Adrenal gland (tissue), 12 donors: ENCODE results near the gene CANX. TPM values are rescaled to one million over a fixed set of nuclear protein-coding genes. Genes with fewer than 3 reads are reported as not detected.

Experiments used
- DNase-seq, 7 donors: peaks; one replicate each; pipeline ENCODE4 v3.0.0-alpha.2; 2019 to 2020
- H3K27ac ChIP-seq, 5 donors: fragments of 200-600 bp; sonication (generic) in 4 of 5; 1 replicate in 3 of 5; 2 replicates in 2 of 5; pipeline versions ENCODE4 v1.5.1 to v1.8.0; 2016 to 2020; ENCODE audit warnings: mild to moderate bottlenecking in 1 of 5
- H3K27me3 ChIP-seq: fragments of 200-600 bp; 2 replicates; pipeline ENCODE4 v1.8.0; 2021
- H3K36me3 ChIP-seq, 2 donors: fragments of 200-600 bp; replicated peaks in 1 of 2; 1 replicate in 1 of 2; 2 replicates in 1 of 2; pipeline versions ENCODE4 v1.5.1 to v1.8.0; 2018 to 2022
- H3K4me1 ChIP-seq, 2 donors: fragments of 200-600 bp; replicated peaks in 1 of 2; 1 replicate in 1 of 2; 2 replicates in 1 of 2; pipeline versions ENCODE4 v1.5.1 to v1.8.0; 2018 to 2021
- H3K4me3 ChIP-seq, 4 donors: fragments of 200-600 bp; sonication (generic) in 3 of 4; one replicate each; pipeline ENCODE4 v1.5.1; 2016 to 2018
- H3K9me3 ChIP-seq, 3 donors: fragments of 200-600 bp; sonication (generic) in 1 of 3; replicated peaks in 1 of 3; 1 replicate in 2 of 3; 2 replicates in 1 of 3; pipeline versions ENCODE4 v1.5.1 to v1.8.0; 2016 to 2021
- CTCF ChIP-seq, 6 experiments: fragments of 450-650 bp in 4 of 6; fragments of 200-600 bp in 2 of 6; sonication (generic) in 1 of 6; IDR thresholded peaks; 1 replicate in 5 of 6; 2 replicates in 1 of 6; pipeline versions ENCODE4 v1.5.1 to v1.8.0; 2016 to 2021; ENCODE audit warnings: antibody characterized with exemption in 6 of 6, mild to moderate bottlenecking in 2 of 6, moderate library complexity in 1 of 6
- POLR2A ChIP-seq, 2 donors: fragments of 450-650 bp; IDR thresholded peaks; one replicate each; pipeline ENCODE4 v1.6.1; 2017; ENCODE audit warnings: antibody characterized with exemption in 2 of 2, mild to moderate bottlenecking in 2 of 2, moderate library complexity in 1 of 2
- WGBS, 4 donors: extraction: QIAGEN DNeasy Blood & Tissue Kit in 2 of 4; methylation state at CpG; one replicate each; pipeline versions ENCODE4 v1.1.5 to v1.1.7; 2013 to 2017; 5-methylcytosine and 5-hydroxymethylcytosine counted together
- intact Hi-C, 2 donors: fragments of 100-400 bp; cut with DNase I; formaldehyde crosslinking; loops; one replicate each; pipeline versions ENCODE4 v1.14.1 to v1.15.0; 2022 to 2023
- polyA plus RNA-seq, 3 donors: library from polyadenylated mRNA; stranded (reverse); fragments of 200-250 nt in 2 of 3; fragments of 350-450 nt in 1 of 3; fragmentation: Illumina TruSeq in 1 of 3; extraction: RNeasy Lipid Tissue Mini Kit (QIAGEN cat#74804) in 1 of 3; gene quantifications; one replicate each; pipeline ENCODE4 v1.2.3, GENCODE V29; 2013 to 2014
- total RNA-seq, 9 donors: library from RNA; depleted of rRNA in 4 of 9; stranded (reverse); fragments of >200 nt in 4 of 9; fragments of 120-200 nt in 1 of 9; fragmentation: NEBNext Ultra II Directional in 1 of 9; extraction: Animal tissue kit (Norgen Biotek cat#: 25700) in 1 of 9; gene quantifications; one replicate each; pipeline versions ENCODE4 v1.1.0 to v1.2.4, GENCODE V29; 2013 to 2023
- donor health status: healthy with polysubstance abuse.
- donor health status: Bipolar disorder and iron deficiency.
- donor health status: DM: yes; HTN: yes; CAD: no.
- donor health status: DM: no; HTN: no; CAD: no.
- donor health status: DM: no; HTN: no; CAD: no.
- donor health status: DM: yes; HTN: yes; CAD: no.

Gene CANX
- total and polyA plus RNA-seq, 12 donors = 80.0 to 1,022 (median 394) TPM

- H3K36me3 ChIP-seq = peaks cover 0 to 55% of the 10 kb centered on the region in 2 donors
- 76 to 100% (median 89%) methylated on average over 2 to 10 of the region's 10 CpGs for WGBS, 4 donors
These were observed 78.7 kb downstream of the CANX start for GRCh38 chr5:179777456-179777855.

GRCh38 chr5:179777909-179778308 is 79.1 kb downstream of the CANX start:
- 57 to 68% (median 61%) methylated on average over 9 of the region's 9 CpGs for WGBS, 4 donors
- no peak for TF ChIP-seq CTCF (IDR thresholded peaks at IDR 0.05)
- no peak for TF ChIP-seq POLR2A (IDR thresholded peaks at IDR 0.05)
- no peak overlapping the region for H3K4me3 ChIP-seq
- H3K27ac ChIP-seq = peak overlapping the region in 2 of 5 donors; percentile 8 to 17
- intact Hi-C loops = no loop called here
- peaks cover 0 to 50% of the 10 kb centered on the region in 2 donors for H3K36me3 ChIP-seq
- DNase-seq = peak in 1 of 7 donors; percentile 13
- no peaks in the 10 kb centered on the region for H3K9me3 ChIP-seq
- H3K4me1 ChIP-seq = peaks cover 0 to 4% of the 10 kb centered on the region in 2 donors
- H3K27me3 ChIP-seq = no peaks in the 10 kb centered on the region

More at GRCh38 chr5:179777456-179777855, 78.7 kb downstream of the CANX start:
- no peak for DNase-seq
- Histone ChIP-seq H3K4me1 (peaks cover 0 to 4% of the 10 kb centered on the region in 2 donors), H3K4me3 (no peak overlapping the region), H3K27me3 (no peaks in the 10 kb centered on the region), H3K9me3 (no peaks in the 10 kb centered on the region), H3K27ac (peak overlapping the region in 1 of 5 donors; percentile 17)
- intact Hi-C loops = no loop called here
- TF ChIP-seq CTCF (IDR thresholded peaks at IDR 0.05) (no peak), POLR2A (IDR thresholded peaks at IDR 0.05) (no peak)

DNA sequence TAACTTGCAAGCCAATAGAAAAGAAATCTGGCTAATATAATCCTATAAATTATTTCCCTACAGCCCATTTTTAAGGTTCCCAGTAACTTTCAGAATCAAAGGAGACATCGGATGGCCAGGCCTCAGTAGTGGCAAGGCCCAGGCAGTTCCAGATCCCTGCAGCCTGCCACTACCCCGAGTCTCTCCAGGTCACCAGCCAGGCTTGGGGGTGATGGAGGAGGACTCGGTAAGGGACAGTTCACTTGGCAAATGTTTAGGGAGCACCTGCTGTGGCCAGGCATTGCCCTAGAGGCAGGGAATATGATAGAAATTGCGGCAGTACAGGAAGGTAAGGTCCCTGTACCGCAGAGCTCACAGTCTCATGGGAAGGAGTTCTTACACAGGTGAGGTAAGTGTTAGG is 79.8 kb downstream of the CANX start:
- no peak for TF ChIP-seq CTCF (IDR thresholded peaks at IDR 0.05)
- TF ChIP-seq POLR2A (IDR thresholded peaks at IDR 0.05) = no peak
- 88 to 98% (median 94%) methylated on average over 5 of the region's 5 CpGs for WGBS, 4 donors
- DNase-seq = no peak
- Histone ChIP-seq H3K27ac (no peak overlapping the region), H3K27me3 (no peaks in the 10 kb centered on the region), H3K4me3 (no peak overlapping the region), H3K4me1 (peaks cover 0 to 4% of the 10 kb centered on the region in 2 donors), H3K9me3 (no peaks in the 10 kb centered on the region), H3K36me3 (peaks cover 0 to 43% of the 10 kb centered on the region in 2 donors)
- intact Hi-C loops = no loop called here

GRCh38 chr5:179779826-179780225 is 81.1 kb downstream of the CANX start:
- Histone ChIP-seq H3K4me1 (peaks cover 0 to 4% of the 10 kb centered on the region in 2 donors), H3K36me3 (peaks cover 0 to 31% of the 10 kb centered on the region in 2 donors), H3K27me3 (no peaks in the 10 kb centered on the region), H3K27ac (no peak overlapping the region), H3K4me3 (no peak overlapping the region), H3K9me3 (no peaks in the 10 kb centered on the region)
- WGBS, 4 donors = 77 to 97% (median 89%) methylated on average over 3 to 4 of the region's 4 CpGs
- no peak for TF ChIP-seq POLR2A (IDR thresholded peaks at IDR 0.05)
- TF ChIP-seq CTCF (IDR thresholded peaks at IDR 0.05) = no peak
- no peak for DNase-seq
- intact Hi-C loops = no loop called here
